Stimulated activated CD4-positive, alpha-beta T cell treated with anti-CD3 and anti-CD28 coated beads, Interleukin-15, amount 100 ng/mL, for 1 hour (primary cell): ENCODE results near the gene DHRS13.

Experiments used
- DNase-seq, 2 donors: peaks; one replicate each; pipeline ENCODE4 v3.0.0-alpha.2; 2020; ENCODE audit warnings: low read depth in 1 of 2, low spot score in 1 of 2

DHRS13 gene, protein sequence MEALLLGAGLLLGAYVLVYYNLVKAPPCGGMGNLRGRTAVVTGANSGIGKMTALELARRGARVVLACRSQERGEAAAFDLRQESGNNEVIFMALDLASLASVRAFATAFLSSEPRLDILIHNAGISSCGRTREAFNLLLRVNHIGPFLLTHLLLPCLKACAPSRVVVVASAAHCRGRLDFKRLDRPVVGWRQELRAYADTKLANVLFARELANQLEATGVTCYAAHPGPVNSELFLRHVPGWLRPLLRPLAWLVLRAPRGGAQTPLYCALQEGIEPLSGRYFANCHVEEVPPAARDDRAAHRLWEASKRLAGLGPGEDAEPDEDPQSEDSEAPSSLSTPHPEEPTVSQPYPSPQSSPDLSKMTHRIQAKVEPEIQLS

GRCh38 chr17:28902819-28903545 lies at the start of gene DHRS13:
Gene DHRS13 (minus strand): TSS chr17:28903079. CDS start chr17:28902944, 135 bp downstream.
- DNase-seq = peak; percentile 93

GRCh38 chr17:28951991-28952975 lies 49.4 kb upstream of the DHRS13 start:
- DNase-seq = peak; percentile 83 to 92

DNA sequence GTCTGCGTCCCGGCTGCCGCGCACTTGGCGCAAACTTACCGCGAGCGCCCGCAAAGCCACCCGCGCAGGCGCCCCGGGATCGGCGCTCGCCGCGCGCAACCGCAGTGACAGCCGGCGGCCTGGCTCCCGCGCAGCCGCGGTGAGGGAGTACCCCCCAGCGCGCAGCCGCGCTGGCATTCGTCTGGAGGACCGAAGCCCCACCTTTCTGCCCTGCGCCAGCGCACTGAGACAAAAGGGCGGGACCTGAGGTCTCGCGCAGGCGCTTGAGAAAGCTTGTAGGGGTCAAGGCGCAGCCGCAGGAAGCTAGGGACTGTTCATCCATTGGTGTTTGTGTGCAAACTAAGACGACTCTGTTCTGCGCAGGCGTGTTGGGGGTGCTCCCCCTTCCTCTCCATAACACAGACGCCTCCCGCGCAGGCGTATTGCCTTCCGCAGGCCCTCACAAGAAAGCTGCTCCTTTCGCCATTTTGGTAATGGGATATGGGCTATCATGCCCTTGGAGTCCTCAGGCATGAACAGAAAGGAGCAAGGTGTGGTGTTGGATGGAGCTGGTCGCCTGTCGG lies 48.6 kb upstream of the DHRS13 start, which contains the start of gene PHF12:
PHF12 (minus strand) TSS at position 91 of the 563 bp plus-strand sequence. CDS start 558 bp downstream, outside the sequence.
- DNase-seq = peak; percentile 97 to 99

DNA sequence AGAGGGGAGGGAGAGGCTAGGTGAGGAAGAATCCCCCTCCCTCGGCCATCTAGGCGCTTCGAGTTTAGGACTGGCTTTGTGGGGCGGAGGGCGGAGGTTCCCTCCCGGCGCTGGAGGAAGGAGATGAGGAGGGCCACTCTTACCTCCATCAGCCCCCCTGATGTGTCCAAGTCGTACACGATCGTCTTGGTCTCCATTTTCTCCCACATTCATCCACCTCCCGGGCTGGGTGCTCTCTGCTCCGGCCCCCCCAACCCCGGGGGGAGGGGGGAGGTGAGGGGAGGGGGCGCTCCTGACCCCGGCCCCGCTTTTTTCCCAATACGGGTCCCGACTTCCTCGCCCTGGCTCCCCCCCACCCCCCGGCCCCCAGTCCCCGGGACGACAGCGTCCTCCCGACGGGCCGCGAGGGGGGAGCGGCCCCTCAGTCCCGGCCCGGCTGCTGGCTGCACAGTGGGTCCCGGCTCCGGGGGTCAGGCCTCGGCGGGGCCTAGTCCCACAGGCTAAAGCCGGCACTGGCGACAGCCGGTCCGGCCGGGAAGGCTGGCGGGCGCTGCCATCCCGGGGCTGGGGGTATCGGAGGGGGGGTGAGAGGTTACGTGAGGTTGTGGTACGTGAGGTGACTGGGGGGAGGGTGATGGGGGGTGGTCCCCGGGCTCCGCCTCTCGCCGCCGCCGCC lies 48.0 kb upstream of the DHRS13 start:
- peak in 1 of 2 donors; percentile 19 for DNase-seq

DNA sequence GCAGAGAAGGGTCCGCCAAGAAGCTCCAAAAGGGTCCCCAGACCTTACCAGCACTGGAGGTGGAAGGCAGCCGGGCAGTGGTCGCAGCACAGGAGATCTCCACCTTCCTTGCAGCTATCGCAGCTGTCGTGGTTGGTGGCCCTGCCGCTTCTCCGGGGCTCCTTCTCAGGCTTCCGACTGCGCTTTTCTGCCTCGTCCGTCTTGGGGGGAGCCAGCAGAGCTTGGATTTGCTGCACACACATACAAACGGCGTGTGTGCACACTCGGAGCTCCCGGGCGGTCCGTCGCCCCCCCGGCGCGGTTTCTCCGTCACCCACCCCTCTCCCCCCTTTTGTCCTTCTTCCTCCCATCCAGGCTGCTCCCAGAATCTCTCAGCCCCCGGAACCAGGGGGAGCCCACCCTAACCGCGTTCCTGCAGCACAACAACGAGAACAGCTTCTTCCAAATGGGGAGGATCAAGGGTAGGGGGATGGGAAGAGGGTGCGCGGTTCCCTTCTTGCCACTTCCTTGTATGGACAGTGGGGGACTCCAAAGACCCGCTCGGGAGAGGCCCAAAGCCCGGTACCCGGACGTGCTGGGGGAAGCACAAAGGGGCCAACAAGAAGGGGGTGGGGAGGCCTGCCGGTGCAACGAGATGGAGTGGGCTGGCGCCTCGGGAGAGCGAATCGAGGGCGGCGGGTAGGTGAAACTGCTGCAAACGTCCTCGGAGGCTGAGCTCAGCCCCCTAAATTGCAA lies 47.3 kb upstream of the DHRS13 start:
- peak; percentile 15 to 35 for DNase-seq

DNA sequence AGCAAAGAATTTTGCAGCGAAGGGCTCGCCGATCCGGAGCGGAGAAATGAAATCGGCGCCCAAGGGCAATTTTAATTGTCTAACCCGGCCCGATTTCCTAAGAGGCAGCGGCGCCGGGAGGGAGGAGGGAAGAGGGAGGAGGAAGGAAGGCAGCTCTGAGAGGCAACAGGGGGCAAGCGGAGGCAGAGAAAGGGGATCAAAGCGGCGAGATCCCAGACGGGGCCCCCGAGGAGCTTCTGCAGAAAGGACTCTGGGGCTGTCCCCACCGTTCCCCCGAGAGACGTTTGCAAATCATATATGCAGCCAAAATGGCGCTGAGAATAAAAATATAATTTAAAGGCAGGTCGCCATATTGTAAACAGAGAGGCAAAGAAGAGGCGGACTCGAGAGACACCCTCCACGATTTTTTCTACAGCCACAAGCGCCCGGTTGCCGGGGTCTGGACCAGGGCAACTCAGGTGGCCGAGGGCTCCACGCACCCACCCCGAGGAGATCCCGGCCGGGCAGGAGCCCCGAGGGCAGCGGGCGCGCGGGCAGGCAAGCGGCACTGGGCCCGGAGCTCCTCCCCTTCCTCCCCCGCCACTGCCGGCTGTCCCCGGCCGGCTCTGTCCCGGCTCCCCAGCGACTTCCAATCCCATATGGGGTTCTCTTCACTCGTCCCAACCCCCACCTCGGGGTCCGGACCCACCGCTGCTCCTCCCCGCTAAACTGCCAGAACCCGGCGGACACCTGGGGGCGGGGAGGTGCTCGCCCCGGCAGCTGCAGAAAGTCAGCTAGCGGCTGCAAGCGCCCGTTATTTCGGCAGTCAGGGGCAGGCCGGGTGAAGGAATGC lies 46.5 kb upstream of the DHRS13 start:
- DNase-seq = peak; percentile 22 to 56

- no peak for DNase-seq
These were observed 46.0 kb upstream of the DHRS13 start for GRCh38 chr17:28948873-28949184.

DNA sequence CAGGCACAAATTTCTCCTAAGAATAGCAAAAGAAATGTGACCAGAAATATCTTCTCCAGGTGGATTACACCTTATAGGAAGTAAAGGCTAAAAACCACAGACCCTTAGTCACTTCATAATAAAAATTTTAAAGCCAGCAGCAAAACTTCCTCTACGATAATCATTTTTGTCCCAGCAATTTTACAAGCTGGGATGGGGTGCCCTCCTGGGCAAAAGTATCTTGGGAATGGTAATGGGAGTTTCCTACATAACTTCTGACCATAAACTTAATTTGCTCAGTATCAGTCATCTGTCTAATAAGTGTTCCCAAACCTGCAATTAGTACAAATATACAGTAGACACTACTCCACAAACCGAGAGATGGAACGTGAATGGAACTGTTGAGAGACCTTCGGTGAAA lies 45.5 kb upstream of the DHRS13 start:
- DNase-seq = no peak

DNA sequence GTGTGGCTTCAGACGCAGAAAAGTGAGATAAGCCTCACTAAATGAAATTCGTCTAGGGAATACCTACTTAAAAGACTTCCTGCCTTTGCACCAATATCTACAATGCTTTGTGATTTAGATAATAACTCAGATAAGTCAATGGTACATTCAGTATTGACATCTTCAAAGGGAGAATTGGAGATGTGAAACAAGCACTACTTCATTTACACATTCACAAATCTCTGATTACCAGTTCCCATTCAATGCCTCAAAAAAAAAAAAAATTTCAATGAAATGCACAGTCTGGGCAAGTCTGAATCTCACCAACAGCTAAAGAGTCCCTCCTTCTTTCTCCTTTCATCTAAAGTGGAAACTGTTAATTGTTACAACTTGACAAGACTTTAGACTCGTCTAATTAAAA lies 44.8 kb upstream of the DHRS13 start:
- DNase-seq = no peak

GRCh38 chr17:28946239-28946638 lies 43.4 kb upstream of the DHRS13 start:
- DNase-seq = no peak

DNA sequence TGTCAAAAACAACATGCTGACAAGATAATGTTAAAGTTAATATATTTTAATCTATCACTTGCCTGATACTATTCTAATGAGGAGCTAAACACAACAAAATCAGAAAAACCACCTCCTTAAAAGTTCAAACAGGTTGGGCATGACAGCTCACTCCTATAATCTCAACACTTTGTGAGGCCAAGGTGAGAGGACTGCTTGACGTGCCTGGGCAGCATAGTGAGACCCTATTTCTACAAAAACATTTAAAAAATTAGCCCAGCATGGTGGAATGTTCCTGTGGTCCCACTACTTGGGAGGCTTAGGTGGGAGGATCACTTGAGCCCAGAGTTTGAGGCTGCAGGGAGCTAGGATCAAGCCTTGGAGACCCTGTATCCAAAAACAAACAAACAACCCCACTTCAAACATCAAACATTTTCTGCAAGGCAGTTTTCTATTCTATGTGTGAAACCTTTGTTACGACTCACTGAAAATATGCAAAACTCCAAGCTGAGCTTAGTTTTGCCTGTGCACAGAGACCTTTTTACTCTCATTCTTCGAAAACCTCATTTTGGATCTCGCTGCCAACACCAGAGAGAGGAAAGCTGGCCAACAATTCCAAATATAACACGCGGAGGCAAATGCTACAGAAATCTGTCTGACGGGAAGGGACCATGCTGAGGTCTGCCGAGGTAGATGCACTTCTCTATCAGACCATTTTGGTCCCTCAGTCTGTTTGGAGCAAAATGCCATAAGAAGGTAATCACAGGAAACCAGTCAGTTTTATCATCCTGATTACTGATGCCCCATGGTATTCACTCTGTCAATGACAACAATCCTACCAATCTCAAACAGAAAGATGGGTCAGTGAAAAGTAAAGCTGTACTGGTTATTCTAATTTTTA lies 42.2 kb upstream of the DHRS13 start:
- DNase-seq = no peak

DNA sequence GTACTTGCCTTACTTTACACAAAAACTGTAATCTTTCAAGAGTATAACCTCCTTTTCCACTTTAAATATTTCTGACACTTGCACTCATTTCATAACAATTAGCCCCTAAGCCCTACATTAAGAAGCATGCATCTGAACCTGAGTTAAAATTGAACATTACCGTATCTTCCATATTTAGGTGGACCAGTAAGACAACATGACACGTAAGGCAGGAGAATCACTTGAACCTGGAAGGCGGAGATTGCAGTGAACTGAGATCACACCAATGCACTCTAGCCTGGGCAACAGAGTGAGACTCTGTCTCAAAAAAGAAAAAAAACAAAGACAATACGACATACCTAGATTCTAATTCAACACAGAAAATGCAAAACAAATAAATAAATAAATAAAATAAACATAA lies 41.5 kb upstream of the DHRS13 start:
- no peak for DNase-seq

- DNase-seq = no peak
These were observed 40.0 kb upstream of the DHRS13 start for GRCh38 chr17:28942925-28943324.

DNA sequence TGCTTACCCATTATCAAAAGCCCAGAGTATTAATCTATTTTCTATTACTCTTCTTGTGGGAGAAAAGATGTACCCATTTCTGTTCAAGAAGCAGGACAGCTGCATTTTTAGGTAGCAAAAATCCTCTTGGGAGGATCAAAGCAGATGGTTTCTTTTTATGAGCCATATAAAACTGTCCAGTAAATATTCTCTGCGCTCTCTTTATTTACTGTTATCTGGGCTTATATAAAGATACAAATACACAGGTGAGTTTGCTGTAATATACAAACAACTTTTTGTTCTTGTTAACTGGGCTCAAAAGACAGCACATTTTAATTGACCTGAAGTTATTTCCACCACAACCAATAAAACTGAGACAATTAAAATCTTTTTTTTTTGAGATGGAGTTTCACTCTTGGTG lies 38.4 kb upstream of the DHRS13 start:
- DNase-seq = no peak

DNA sequence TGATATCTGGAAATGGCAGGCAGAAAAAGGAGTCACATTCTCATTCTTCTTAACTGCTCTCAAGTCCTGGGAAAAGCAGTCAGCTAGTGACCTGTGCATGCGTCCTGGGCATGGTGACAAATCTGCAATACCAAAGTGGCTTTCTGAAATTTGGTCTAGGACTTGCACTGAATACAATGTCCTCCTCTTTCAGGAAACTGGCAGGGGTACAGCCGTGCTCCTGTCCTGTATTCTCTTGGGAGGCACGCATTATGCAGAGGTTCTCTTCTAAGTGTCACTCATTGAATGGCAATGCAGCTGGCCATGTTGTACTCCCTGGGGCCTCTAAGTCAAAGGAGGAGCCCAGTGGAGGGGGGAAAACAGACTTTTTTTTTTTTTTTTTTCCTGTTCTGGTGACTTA lies 37.8 kb upstream of the DHRS13 start:
- no peak for DNase-seq

DNA sequence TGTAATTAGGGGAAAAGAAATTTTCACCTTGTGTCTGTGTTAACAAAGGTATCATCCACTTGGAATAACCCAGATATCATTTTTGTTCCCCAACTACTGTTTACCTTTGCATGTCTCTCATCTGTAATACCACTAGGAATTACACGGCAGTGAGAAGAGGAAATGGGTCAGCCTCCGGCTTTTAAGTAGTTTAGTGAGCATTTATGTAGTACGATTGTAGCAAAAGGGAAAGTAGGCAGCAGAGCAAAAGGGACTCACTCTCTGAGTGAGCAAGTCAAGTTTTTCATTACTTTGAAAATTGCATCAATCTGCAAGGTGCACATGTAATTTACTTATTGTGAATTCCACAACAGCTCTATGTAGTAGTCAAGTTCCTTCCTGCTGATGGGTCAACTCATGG lies 37.3 kb upstream of the DHRS13 start:
- no peak for DNase-seq

DNA sequence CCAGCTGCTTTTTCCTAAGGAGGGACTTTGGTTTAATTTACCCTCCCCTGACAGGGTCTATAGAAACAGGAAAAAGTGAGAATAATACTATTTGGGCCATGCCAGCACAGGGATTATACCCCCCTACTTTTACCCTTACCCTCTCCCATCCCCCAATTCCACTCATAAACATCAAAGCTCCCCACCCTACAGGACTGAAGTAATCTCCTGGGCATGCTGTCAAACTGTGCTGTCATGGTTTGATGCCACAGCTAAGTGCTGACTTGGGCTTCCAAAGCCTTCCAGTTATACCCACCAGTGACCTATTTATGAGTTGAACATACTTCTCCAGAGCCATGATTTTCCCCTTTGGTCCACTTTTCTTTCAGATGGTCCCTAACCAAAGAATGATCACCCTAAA lies 35.7 kb upstream of the DHRS13 start:
- no peak for DNase-seq
